K562 (cell line): ENCODE measurements around the gene AAK1.

Source experiments
- CBFB ChIP-seq: sonication (generic); formaldehyde crosslinking; IDR thresholded peaks from 2 replicates; pipeline ENCODE4 v1.4.0; 2020; ENCODE audit warnings: mild to moderate bottlenecking, missing genetic modification reagents
- CHD4 ChIP-seq: fragments of 200-600 bp; sonication (generic); IDR thresholded peaks from 3 replicates; pipeline ENCODE4 v1.6.1; 2012; ENCODE audit warnings: low read depth, mild to moderate bottlenecking, mixed read lengths, low read length, inconsistent platforms; ENCODE audit not compliant: insufficient read depth, insufficient replicate concordance, poor library complexity, severe bottlenecking
- CTCF ChIP-seq, 3 experiments: IDR thresholded peaks in 2 of 3; conservative IDR thresholded peaks in 1 of 3; 2 replicates each; pipeline ENCODE4 v1.5.1; 2011 to 2012; ENCODE audit warnings: low read length in 3 of 3, mild to moderate bottlenecking in 3 of 3, control low read depth in 2 of 3, improper control_type of control experiment in 1 of 3, inconsistent platforms in 1 of 3, low read depth in 1 of 3, mixed read lengths in 1 of 3, moderate library complexity in 1 of 3; ENCODE audit not compliant: insufficient read depth in 2 of 3
- FOXO4 ChIP-seq: fragments of 450-650 bp; formaldehyde crosslinking; IDR thresholded peaks from 2 replicates; pipeline ENCODE4 v1.4.0; 2020; ENCODE audit warnings: mild to moderate bottlenecking, moderate library complexity
- FOXP1 ChIP-seq: sonication (generic); formaldehyde crosslinking; IDR thresholded peaks from 2 replicates; pipeline ENCODE4 v1.8.0; 2022; ENCODE audit warnings: mild to moderate bottlenecking, missing genetic modification reagents
- KLF16 ChIP-seq: IDR thresholded peaks from 2 replicates; pipeline ENCODE4 v1.6.1; 2016; ENCODE audit warnings: antibody characterized with exemption
- MYNN ChIP-seq, 2 experiments: sonication (generic); formaldehyde crosslinking in 1 of 2; IDR thresholded peaks; 2 replicates each; pipeline versions ENCODE4 v1.5.0 to v1.6.1; 2016 to 2020; ENCODE audit warnings: antibody characterized with exemption in 1 of 2, missing genetic modification reagents in 1 of 2
- ZFP30 ChIP-seq: fragments of 250-450 bp; sonication (Bioruptor Pico); IDR thresholded peaks from 2 replicates; pipeline ENCODE4 v1.8.0; 2022; ENCODE audit warnings: moderate library complexity, mild to moderate bottlenecking, inconsistent platforms, borderline replicate concordance
- TF ChIP-seq, protein P1 (sequence below): fragments of 250-450 bp; sonication (Bioruptor Pico); IDR thresholded peaks from 2 replicates; pipeline ENCODE4 v1.6.1; 2021; ENCODE audit warnings: mild to moderate bottlenecking

GRCh38 chr2:69612200-69612599 is 31.3 kb downstream of the AAK1 start:
- TF ChIP-seq MYNN (IDR thresholded peaks at IDR 0.05): no peak
- TF ChIP-seq MYNN (CRISPR knock-in tag; IDR thresholded peaks at IDR 0.05): no peak
- no peak for TF ChIP-seq CHD4
- TF ChIP-seq CTCF (IDR thresholded peaks at IDR 0.05 in 2 of 3, conservative IDR thresholded peaks at IDR 0.05 in 1 of 3; ENCODE audit: insufficient read depth in 2 of 3, low read depth in 1 of 3, low read length in 3 of 3): no peak
- TF ChIP-seq, protein P1, sequence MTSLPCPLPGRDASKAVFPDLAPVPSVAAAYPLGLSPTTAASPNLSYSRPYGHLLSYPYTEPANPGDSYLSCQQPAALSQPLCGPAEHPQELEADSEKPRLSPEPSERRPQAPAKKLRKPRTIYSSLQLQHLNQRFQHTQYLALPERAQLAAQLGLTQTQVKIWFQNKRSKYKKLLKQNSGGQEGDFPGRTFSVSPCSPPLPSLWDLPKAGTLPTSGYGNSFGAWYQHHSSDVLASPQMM (CRISPR knock-in tag): no peak
- TF ChIP-seq FOXO4 (CRISPR knock-in tag): no peak
- TF ChIP-seq ZFP30 (CRISPR knock-in tag): no peak
- no peak for TF ChIP-seq FOXP1 (CRISPR knock-in tag)
- TF ChIP-seq KLF16: no peak
- no peak for TF ChIP-seq CBFB (CRISPR knock-in tag)
